GM18873 (cell line): Measurements from ENCODE around the gene HS6ST2.

ENCODE experiments used
- ATAC-seq: cut with Tn5 transposase; IDR thresholded peaks from one replicate; pipeline ENCODE4 v1.9.1; 2021; ENCODE audit warnings: mild to moderate bottlenecking, moderate library complexity, moderate number of reproducible peaks; ENCODE audit not compliant: unreplicated experiment, low FRiP score

The HS6ST2 gene

DNA sequence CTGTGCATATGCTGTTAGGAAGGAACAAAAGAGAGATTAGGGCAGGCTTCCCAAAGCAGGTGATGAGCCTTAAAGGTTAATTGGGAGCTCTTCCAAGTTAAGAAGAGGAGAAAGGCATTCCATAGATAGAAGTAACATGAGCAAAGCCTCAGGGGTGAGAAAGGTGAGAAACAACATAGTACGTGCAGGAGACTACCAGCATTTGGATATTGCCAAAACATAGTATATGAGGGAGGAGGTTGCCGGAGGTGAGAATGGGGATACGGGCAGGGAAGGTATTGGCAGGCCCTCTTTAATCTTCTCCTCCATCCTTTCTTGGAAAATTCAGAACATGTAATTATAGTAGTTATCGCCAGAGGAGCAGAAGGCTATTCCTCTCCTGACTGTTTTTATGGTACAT lies 373.5 kb downstream of the HS6ST2 start:
- no peak for ATAC-seq

DNA sequence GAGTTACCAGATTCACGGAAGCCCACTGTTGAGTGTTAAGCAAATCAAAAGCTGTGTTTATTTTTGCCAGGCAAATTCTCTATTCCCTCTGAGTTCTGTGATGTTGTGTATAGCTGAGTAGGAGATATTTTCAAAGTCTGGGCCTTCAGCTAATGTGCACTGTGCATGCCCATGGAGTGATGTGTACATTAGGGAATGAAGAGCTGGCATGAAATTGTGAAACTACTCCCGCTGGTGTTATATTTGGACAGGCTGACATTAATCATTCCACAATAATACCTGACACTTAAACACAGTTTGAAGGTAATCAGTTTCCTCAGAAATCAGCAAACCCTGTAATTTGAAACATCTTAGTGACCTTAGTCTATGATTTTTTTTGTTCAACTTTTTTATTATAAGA lies 381.5 kb downstream of the HS6ST2 start:
- ATAC-seq = no peak
